Effector memory CD8-positive, alpha-beta T cell (primary cell): ENCODE measurements around the gene UBR4.
"Not testable (repeated sequence)": the region's sequence is repeated elsewhere in the genome, so short reads cannot be mapped to it uniquely, and the experiment has no call there.

Source experiments
- ATAC-seq: fragments of 150-1000 bp; cut with Tn5 transposase; replicated peaks from 2 replicates; pipeline ENCODE4 v1.10.0; 2021; ENCODE audit warnings: mild to moderate bottlenecking, moderate library complexity
- DNase-seq, 3 experiments: peaks; one replicate each; pipeline ENCODE4 v3.0.0; 2021
- H3K27ac Mint-ChIP-seq, 2 donors: one replicate each; pipeline ENCODE4 v1.8.0; 2022; ENCODE audit warnings: mild to moderate bottlenecking in 2 of 2, mixed read lengths in 2 of 2, moderate library complexity in 2 of 2
- H3K27me3 Mint-ChIP-seq, 2 donors: one replicate each; pipeline ENCODE4 v1.8.0; 2022; ENCODE audit warnings: mixed read lengths in 2 of 2
- H3K36me3 Mint-ChIP-seq: one replicate; pipeline ENCODE4 v1.8.0; 2022; ENCODE audit warnings: mild to moderate bottlenecking, moderate library complexity, mixed read lengths; ENCODE audit not compliant: insufficient read depth
- H3K4me1 Mint-ChIP-seq, 2 donors: one replicate each; pipeline ENCODE4 v1.8.0; 2022; ENCODE audit warnings: low read depth in 2 of 2, mixed read lengths in 2 of 2
- H3K4me3 Mint-ChIP-seq, 2 donors: one replicate each; pipeline ENCODE4 v1.8.0; 2022; ENCODE audit warnings: mild to moderate bottlenecking in 2 of 2, mixed read lengths in 2 of 2, moderate library complexity in 2 of 2
- H3K9me3 Mint-ChIP-seq, 2 donors: one replicate each; pipeline ENCODE4 v1.8.0; 2022; ENCODE audit warnings: mixed read lengths in 2 of 2
- total RNA-seq, 9 experiments: gene quantifications; one replicate each; lab custom pipeline; 2026; lab: John Stamatoyannopoulos, UW

The UBR4 gene
- total RNA-seq = 377 to 865 (median 474) reads per million in 9 experiments

- ATAC-seq = peak; percentile 88
- DNase-seq = peak; percentile 96 to 98 (median 96)
- no peaks in the 10 kb centered on the region for H3K27me3 Mint-ChIP-seq
- no peaks in the 10 kb centered on the region for H3K9me3 Mint-ChIP-seq
- peak within 1 kb of the TSS; percentile 93 to 96 for H3K27ac Mint-ChIP-seq
- peaks cover 33 to 56% of the 10 kb centered on the region in 2 donors for H3K4me1 Mint-ChIP-seq
- H3K4me3 Mint-ChIP-seq = peak within 1 kb of the TSS; percentile 85 to 89
- H3K36me3 Mint-ChIP-seq = peaks cover 23% of the 10 kb centered on the region
Measured at GRCh38 chr1:19209990-19210771, at the start of gene UBR4. UBR4 (minus strand) TSS chr1:19210266; CDS start chr1:19210248, 18 bp downstream.

DNA sequence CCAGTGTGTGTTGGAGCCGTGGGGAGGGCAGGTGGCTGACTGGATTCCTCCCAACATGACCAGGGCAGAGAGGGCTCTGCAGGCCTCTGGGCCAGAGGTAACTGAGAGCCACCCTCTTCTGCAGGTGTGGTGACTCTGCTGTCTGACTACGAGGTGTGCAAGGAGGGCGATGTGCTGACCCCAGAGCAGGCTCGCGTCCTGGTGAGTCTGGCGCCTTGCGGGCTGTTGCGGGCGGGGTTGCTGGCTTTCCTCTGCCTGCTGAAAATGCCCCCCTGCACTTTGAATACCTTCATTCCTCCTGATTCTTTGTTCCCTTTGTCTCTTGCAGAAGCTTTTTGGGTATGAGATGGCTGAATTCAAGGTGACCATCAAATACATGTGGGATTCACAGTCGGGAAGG, 48.3 kb upstream of the UBR4 start:
- no peak for ATAC-seq
- Mint-ChIP-seq H3K36me3 (peaks cover 18% of the 10 kb centered on the region), H3K27ac (no peak overlapping the region), H3K4me3 (no peak overlapping the region), H3K27me3 (no peaks in the 10 kb centered on the region), H3K4me1 (peaks cover 4 to 9% of the 10 kb centered on the region in 2 donors), H3K9me3 (no peaks in the 10 kb centered on the region)
- DNase-seq = no peak

- no peak for ATAC-seq
Measured at GRCh38 chr1:19257178-19257914, 47.3 kb upstream of the UBR4 start.

DNA sequence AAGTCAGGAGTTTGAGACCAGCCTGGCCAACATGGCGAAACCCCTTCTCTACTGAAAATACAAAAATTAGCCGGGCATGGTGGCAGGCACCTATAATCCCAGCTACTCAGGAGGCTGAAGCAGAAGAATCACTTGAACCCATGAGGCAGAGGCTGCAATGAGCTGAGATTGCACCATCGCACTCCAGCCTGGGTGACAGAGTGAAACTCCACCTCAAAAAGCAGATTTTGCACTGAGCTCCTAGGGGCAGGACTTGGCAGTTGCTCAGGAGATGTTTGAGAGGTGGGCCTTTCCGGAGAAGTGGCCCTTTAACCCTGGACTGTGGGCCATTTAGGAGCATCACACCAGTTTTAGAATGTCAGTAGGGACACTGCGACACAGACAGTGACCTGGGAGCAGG, 46.2 kb upstream of the UBR4 start:
- peaks cover 18% of the 10 kb centered on the region for H3K36me3 Mint-ChIP-seq
- DNase-seq, H3K4me3 Mint-ChIP-seq, H3K27me3 Mint-ChIP-seq, H3K9me3 Mint-ChIP-seq, ATAC-seq: not testable (repeated sequence)
- peak overlapping the region in 1 of 2 donors; percentile 53 for H3K27ac Mint-ChIP-seq
- H3K4me1 Mint-ChIP-seq = peaks cover 15 to 19% of the 10 kb centered on the region in 2 donors

More at GRCh38 chr1:19257178-19257914, 47.3 kb upstream of the UBR4 start:
- H3K4me3 Mint-ChIP-seq = no peak overlapping the region
- H3K27ac Mint-ChIP-seq = peak overlapping the region in 1 of 2 donors; percentile 53
- H3K9me3 Mint-ChIP-seq = no peaks in the 10 kb centered on the region
- peaks cover 11 to 15% of the 10 kb centered on the region in 2 donors for H3K4me1 Mint-ChIP-seq
- no peaks in the 10 kb centered on the region for H3K27me3 Mint-ChIP-seq
- H3K36me3 Mint-ChIP-seq = peaks cover 18% of the 10 kb centered on the region
- DNase-seq = no peak

DNA sequence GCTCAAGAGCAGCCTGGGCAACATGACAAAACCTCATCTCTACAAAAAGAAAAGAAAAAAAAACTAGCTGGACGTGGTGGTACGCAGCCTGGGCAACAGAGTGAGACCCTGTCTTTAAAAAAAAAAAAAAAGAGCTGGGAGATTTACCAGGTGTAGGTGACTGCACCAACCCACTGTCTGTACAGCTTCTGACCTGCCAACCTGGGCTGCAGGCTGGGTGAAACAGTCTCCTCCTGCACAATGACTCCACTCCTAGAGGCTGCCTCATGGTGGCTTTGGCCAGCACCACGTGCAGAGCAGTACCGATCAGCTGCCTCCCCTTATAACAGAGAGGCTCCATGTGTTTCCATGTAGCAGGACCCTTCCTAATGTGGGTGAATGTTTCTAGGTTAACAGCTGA, 45.2 kb upstream of the UBR4 start:
- H3K4me3 Mint-ChIP-seq = no peak overlapping the region
- DNase-seq = no peak
- no peak overlapping the region for H3K27ac Mint-ChIP-seq
- peaks cover 21% of the 10 kb centered on the region for H3K36me3 Mint-ChIP-seq
- H3K4me1 Mint-ChIP-seq = peaks cover 20 to 23% of the 10 kb centered on the region in 2 donors
- no peaks in the 10 kb centered on the region for H3K9me3 Mint-ChIP-seq
- no peaks in the 10 kb centered on the region for H3K27me3 Mint-ChIP-seq
- ATAC-seq = no peak

GRCh38 chr1:19254416-19254815, 44.4 kb upstream of the UBR4 start:
- ATAC-seq (no peak), DNase-seq (no peak)
- no peaks in the 10 kb centered on the region for H3K27me3 Mint-ChIP-seq
- H3K36me3 Mint-ChIP-seq = peaks cover 17% of the 10 kb centered on the region
- H3K4me1 Mint-ChIP-seq = peaks cover 22 to 24% of the 10 kb centered on the region in 2 donors
- H3K9me3 Mint-ChIP-seq = no peaks in the 10 kb centered on the region
- H3K27ac Mint-ChIP-seq = no peak overlapping the region
- H3K4me3 Mint-ChIP-seq = no peak overlapping the region

DNA sequence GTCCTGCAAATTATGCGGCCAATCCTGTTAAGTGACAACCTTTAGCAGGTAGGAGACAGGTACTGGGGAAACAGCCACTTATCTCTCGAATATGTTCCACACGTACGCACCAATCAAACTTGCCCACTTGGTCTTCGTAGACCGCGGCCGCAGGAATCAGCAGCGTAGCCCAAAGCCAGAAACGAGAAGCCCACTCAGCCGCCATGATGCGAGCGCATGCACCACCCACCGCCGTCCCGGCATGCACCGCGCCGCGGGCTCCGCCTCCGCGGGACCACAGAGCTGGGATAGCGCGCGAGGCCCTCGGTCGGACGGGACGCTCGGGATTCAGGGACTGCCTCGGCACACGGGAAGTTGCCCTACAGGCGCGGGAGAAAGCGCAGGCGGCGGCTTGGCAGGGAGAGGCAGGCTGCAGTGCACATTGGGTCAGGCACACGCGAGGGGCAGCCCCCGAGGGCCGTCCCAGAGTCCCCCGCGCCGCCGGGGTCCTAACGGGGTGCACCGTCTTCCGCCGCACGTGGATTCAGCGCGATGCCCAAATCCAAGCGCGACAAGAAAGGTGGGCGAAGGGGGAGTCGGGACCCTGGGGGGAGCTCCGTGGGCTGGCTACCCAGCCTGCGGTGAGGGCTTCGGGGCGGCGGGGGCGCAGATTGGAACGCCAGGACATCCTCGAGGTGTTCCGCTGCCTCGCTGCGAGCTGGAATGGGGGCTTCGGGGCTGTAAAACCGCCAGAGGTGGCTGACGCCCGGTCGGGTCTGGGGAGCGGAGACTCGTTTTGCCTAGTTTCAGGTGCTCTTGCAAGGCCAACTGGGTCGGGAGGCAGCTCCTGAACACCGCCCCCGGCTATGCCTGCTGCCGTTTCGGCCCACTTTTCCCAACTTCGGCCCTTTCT, 41.5 kb upstream of the UBR4 start, which contains the start of the genes EMC1 and MRTO4:
Gene EMC1 (minus strand): TSS at position 220 of the 892 bp plus-strand sequence. CDS start 15 bp downstream, at position 205.
Gene MRTO4 (plus strand): TSS at position 501 of the 892 bp plus-strand sequence. CDS start 31 bp downstream, at position 532.
- DNase-seq (peak; percentile 89 to 96 (median 90)), ATAC-seq (peak; percentile 93)
- H3K36me3 Mint-ChIP-seq = peaks cover 5% of the 10 kb centered on the region
- H3K4me3 Mint-ChIP-seq = peak within 1 kb of the TSS; percentile 91 to 92
- no peaks in the 10 kb centered on the region for H3K9me3 Mint-ChIP-seq
- peaks cover 19 to 22% of the 10 kb centered on the region in 2 donors for H3K4me1 Mint-ChIP-seq
- no peaks in the 10 kb centered on the region for H3K27me3 Mint-ChIP-seq
- H3K27ac Mint-ChIP-seq = peak within 1 kb of the TSS; percentile 95 to 96

- Mint-ChIP-seq H3K36me3 (peaks cover 5% of the 10 kb centered on the region), H3K4me3 (peak overlapping the region; percentile 91 to 92), H3K4me1 (peaks cover 19 to 22% of the 10 kb centered on the region in 2 donors), H3K27ac (peak overlapping the region; percentile 95 to 96), H3K27me3 (no peaks in the 10 kb centered on the region), H3K9me3 (no peaks in the 10 kb centered on the region)
- ATAC-seq = no peak
- DNase-seq = no peak
Measured at GRCh38 chr1:19250629-19251304, 40.7 kb upstream of the UBR4 start.

GRCh38 chr1:19240673-19241538, 30.8 kb upstream of the UBR4 start:
- peaks cover 68% of the 10 kb centered on the region for H3K36me3 Mint-ChIP-seq
- DNase-seq = peak; percentile 64 to 69 (median 69)
- peak; percentile 98 for ATAC-seq
- H3K27me3 Mint-ChIP-seq = no peaks in the 10 kb centered on the region
- no peak overlapping the region for H3K4me3 Mint-ChIP-seq
- no peaks in the 10 kb centered on the region for H3K9me3 Mint-ChIP-seq
- H3K27ac Mint-ChIP-seq = peak overlapping the region in 1 of 2 donors; percentile 57
- H3K4me1 Mint-ChIP-seq = peaks cover 2% of the 10 kb centered on the region in 2 donors

DNA sequence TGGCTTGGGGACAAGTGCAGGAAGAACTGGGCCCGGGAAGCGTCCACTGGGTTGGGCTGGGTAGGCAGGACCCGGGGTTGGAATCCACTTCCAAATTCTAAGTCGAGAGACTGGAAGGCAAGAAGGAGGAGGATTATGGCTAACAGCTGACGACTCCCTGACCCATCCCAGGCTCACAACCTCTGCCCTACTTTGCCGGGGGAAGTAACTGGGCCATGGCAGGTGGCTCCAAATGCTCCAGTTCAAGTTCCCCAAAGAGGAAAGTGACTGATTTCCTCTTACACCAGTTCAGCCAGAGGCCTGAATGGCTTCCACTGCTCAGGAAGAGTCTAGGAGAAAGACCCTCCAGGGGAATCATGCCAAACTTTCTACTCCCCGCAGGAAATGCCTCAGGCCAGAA, 29.8 kb upstream of the UBR4 start:
- H3K27me3 Mint-ChIP-seq = no peaks in the 10 kb centered on the region
- peaks cover 2% of the 10 kb centered on the region in 2 donors for H3K4me1 Mint-ChIP-seq
- peak overlapping the region in 1 of 2 donors; percentile 41 for H3K27ac Mint-ChIP-seq
- peaks cover 71% of the 10 kb centered on the region for H3K36me3 Mint-ChIP-seq
- ATAC-seq (no peak), DNase-seq (no peak)
- no peak overlapping the region for H3K4me3 Mint-ChIP-seq
- H3K9me3 Mint-ChIP-seq = no peaks in the 10 kb centered on the region

DNA sequence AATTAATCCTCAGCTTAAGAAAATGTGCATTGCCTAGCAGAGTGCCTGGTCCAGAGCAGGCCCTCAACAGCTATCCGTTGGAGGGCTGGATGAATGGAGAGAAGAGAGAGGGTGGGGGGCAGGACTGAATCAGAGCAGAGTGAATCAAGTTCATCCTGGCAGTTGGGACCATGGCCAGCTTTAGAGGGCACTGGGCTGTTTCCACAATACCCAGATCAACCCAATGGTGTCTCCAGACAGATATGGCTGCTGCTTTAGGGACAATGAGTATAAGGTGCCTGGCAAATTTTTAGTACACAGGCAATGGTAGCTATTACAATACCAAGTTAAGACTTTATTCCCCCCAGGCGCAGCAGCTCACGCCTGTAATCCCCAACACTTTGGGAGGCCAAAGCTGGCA, 24.2 kb upstream of the UBR4 start:
- no peak overlapping the region for H3K27ac Mint-ChIP-seq
- H3K27me3 Mint-ChIP-seq = no peaks in the 10 kb centered on the region
- no peak for DNase-seq
- no peaks in the 10 kb centered on the region for H3K9me3 Mint-ChIP-seq
- H3K36me3 Mint-ChIP-seq = peaks cover 40% of the 10 kb centered on the region
- no peaks in the 10 kb centered on the region for H3K4me1 Mint-ChIP-seq
- ATAC-seq = no peak
- no peak overlapping the region for H3K4me3 Mint-ChIP-seq

GRCh38 chr1:19232524-19232846, 22.4 kb upstream of the UBR4 start:
- H3K4me3 Mint-ChIP-seq = no peak overlapping the region
- ATAC-seq (no peak), DNase-seq (no peak)
- peaks cover 42% of the 10 kb centered on the region for H3K36me3 Mint-ChIP-seq
- no peaks in the 10 kb centered on the region for H3K27me3 Mint-ChIP-seq
- H3K9me3 Mint-ChIP-seq = no peaks in the 10 kb centered on the region
- H3K4me1 Mint-ChIP-seq = no peaks in the 10 kb centered on the region
- no peak overlapping the region for H3K27ac Mint-ChIP-seq
